Measurements from ENCODE around the gene RFX2. TPM values are rescaled to one million over a fixed set of nuclear protein-coding genes. Genes with fewer than 3 reads are reported as not detected.

RFX2 gene
- total RNA-seq, 1 donor from 2014 or later = 3.2 TPM

DNA sequence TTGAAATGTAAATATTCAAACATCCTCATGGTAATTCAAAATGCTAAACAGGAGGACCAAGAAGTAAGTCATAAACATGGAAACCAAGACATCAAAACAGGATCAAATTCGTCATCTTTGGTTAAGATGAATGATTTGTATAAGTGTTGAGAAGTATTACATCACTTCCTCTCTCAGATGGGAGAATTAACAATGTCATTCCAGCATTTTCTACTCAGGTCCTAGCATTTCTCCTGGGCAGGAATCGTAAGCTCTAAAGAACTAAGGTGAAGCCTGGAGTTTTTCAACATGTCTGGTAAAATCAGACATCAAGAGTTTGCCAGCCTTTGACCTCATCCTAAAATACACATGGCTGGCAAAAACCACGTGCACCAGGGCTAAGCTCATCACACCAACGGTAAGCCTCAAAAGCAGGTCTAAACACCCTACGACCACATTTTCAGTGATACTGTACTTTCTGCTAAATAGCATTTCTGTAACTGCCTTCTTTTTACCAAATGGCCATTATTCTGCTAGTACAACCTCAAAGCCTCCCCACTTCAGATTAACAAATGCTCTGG is 157.2 kb downstream of the RFX2 start:
- no peaks in the 10 kb centered on the region for H3K27me3 Mint-ChIP-seq (ENCODE audit: low read depth, unreplicated experiment)
- peak; percentile 52 for FAIRE-seq
- Histone ChIP-seq H2AFZ (ENCODE audit: low read depth, low read length) (no peak overlapping the region), H3K4me3 (ENCODE audit: insufficient read depth, low read depth, low read length) (no peak overlapping the region), H3K36me3 (ENCODE audit: insufficient read depth, low read length) (peaks cover 6% of the 10 kb centered on the region), H3K27ac (ENCODE audit: low read depth, low read length) (peak overlapping the region; percentile 58), H3K9me3 (ENCODE audit: insufficient read depth, low read depth, low read length) (no peaks in the 10 kb centered on the region), H3K9ac (ENCODE audit: low read length) (peak overlapping the region; percentile 37), H3K79me2 (ENCODE audit: insufficient read depth, low read length) (peaks cover 94% of the 10 kb centered on the region), H3K4me2 (ENCODE audit: low read length) (peak overlapping the region; percentile 70), H3K27me3 (ENCODE audit: insufficient read depth, low read length) (no peaks in the 10 kb centered on the region), H3K4me1 (ENCODE audit: insufficient read depth, low read length) (peaks cover 23% of the 10 kb centered on the region), H4K20me1 (ENCODE audit: insufficient read depth, low read length) (peaks cover 97% of the 10 kb centered on the region)
- no peak for TF ChIP-seq EZH2 (IDR thresholded peaks at IDR 0.05; ENCODE audit: insufficient read depth, low read length)
- TF ChIP-seq, protein P1, sequence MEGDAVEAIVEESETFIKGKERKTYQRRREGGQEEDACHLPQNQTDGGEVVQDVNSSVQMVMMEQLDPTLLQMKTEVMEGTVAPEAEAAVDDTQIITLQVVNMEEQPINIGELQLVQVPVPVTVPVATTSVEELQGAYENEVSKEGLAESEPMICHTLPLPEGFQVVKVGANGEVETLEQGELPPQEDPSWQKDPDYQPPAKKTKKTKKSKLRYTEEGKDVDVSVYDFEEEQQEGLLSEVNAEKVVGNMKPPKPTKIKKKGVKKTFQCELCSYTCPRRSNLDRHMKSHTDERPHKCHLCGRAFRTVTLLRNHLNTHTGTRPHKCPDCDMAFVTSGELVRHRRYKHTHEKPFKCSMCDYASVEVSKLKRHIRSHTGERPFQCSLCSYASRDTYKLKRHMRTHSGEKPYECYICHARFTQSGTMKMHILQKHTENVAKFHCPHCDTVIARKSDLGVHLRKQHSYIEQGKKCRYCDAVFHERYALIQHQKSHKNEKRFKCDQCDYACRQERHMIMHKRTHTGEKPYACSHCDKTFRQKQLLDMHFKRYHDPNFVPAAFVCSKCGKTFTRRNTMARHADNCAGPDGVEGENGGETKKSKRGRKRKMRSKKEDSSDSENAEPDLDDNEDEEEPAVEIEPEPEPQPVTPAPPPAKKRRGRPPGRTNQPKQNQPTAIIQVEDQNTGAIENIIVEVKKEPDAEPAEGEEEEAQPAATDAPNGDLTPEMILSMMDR (IDR thresholded peaks at IDR 0.05; ENCODE audit: insufficient read depth, low read depth, low read length) = no peak
- H3K4me1 Mint-ChIP-seq (ENCODE audit: low read depth, unreplicated experiment) = peaks cover 47% of the 10 kb centered on the region
- peak; percentile 34 for DNase-seq (ENCODE audit: low read depth)
- H3K27ac Mint-ChIP-seq (ENCODE audit: unreplicated experiment) = peak overlapping the region; percentile 79
- peak overlapping the region; percentile 34 for H3K4me3 Mint-ChIP-seq (ENCODE audit: unreplicated experiment)
- H3K36me3 Mint-ChIP-seq (ENCODE audit: low read depth, unreplicated experiment) = peaks cover 18% of the 10 kb centered on the region
- no peaks in the 10 kb centered on the region for H3K9me3 Mint-ChIP-seq (ENCODE audit: unreplicated experiment)

DNA sequence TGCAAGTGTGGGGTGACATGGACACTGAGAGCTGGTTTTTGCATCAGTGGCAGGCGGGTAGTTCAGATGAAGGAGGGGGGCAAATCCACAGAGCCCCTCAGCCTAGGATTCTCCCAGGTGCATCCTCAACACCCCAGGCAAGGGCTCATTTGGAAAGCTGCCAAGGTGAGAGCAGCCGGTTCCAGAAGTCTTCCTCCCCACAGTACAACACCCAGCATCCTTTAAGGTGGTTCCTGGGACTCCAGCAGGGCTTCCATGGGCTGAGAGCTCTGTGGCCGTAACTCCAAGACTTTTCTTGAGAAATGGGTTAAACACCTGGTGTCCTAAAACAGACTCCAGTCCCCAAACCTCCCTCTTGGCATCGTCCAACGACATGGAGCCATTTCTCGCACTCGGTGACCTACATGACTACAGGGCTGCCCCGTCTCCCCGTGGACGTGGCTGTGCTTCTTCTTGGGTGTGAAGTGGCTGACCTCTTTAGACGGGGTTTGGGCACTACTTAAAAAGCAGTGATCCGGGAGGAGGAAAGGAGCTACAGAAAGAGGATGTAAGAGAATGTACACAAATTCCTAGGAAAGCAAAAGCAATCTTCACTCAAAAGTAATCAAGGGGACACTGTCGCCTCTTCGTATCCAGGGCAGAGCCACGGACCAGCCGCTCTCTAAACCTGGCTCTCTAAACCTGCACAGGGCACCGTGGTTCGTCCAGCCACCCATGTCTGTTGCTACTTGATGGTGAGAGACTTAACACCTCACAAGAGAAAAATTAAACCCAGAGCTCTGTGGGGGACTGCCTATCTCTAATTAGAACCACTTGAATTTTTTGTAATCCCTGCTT is 157.9 kb downstream of the RFX2 start:
- H3K4me1 Mint-ChIP-seq (ENCODE audit: low read depth, unreplicated experiment) = peaks cover 48% of the 10 kb centered on the region
- FAIRE-seq (no peak), DNase-seq (ENCODE audit: low read depth) (no peak)
- TF ChIP-seq EZH2 (IDR thresholded peaks at IDR 0.05; ENCODE audit: insufficient read depth, low read length) = no peak
- TF ChIP-seq, protein P1 (IDR thresholded peaks at IDR 0.05; ENCODE audit: insufficient read depth, low read depth, low read length) = no peak
- H3K27ac ChIP-seq (ENCODE audit: low read depth, low read length) = no peak overlapping the region
- no peaks in the 10 kb centered on the region for H3K27me3 ChIP-seq (ENCODE audit: insufficient read depth, low read length)
- no peaks in the 10 kb centered on the region for H3K9me3 ChIP-seq (ENCODE audit: insufficient read depth, low read depth, low read length)
- no peak overlapping the region for H3K9ac ChIP-seq (ENCODE audit: low read length)
- no peaks in the 10 kb centered on the region for H3K27me3 Mint-ChIP-seq (ENCODE audit: low read depth, unreplicated experiment)
- no peaks in the 10 kb centered on the region for H3K9me3 Mint-ChIP-seq (ENCODE audit: unreplicated experiment)
- H3K4me3 Mint-ChIP-seq (ENCODE audit: unreplicated experiment) = no peak overlapping the region
- no peak overlapping the region for H3K4me3 ChIP-seq (ENCODE audit: insufficient read depth, low read depth, low read length)
- H2AFZ ChIP-seq (ENCODE audit: low read depth, low read length) = no peak overlapping the region
- H3K4me1 ChIP-seq (ENCODE audit: insufficient read depth, low read length) = peaks cover 28% of the 10 kb centered on the region
- peak overlapping the region; percentile 70 for H3K4me2 ChIP-seq (ENCODE audit: low read length)
- H3K79me2 ChIP-seq (ENCODE audit: insufficient read depth, low read length) = peaks cover 93% of the 10 kb centered on the region
- H4K20me1 ChIP-seq (ENCODE audit: insufficient read depth, low read length) = peaks cover 96% of the 10 kb centered on the region
- peaks cover 24% of the 10 kb centered on the region for H3K36me3 Mint-ChIP-seq (ENCODE audit: low read depth, unreplicated experiment)
- peak overlapping the region; percentile 79 for H3K27ac Mint-ChIP-seq (ENCODE audit: unreplicated experiment)
- H3K36me3 ChIP-seq (ENCODE audit: insufficient read depth, low read length) = peaks cover 6% of the 10 kb centered on the region
